K562 (cell line): ENCODE measurements around the gene SCARF2. TPM values are rescaled to one million over a fixed set of nuclear protein-coding genes. Genes with fewer than 3 reads are reported as not detected.
A peak's percentile ranks its signal among the peaks of the same experiment; 100 is the strongest.

Source experiments
- ATF1 ChIP-seq, 2 experiments: fragments of 450-650 bp in 1 of 2; IDR thresholded peaks; 2 replicates each; pipeline ENCODE4 v1.6.1; 2016; ENCODE audit warnings: missing compliant biosample characterization in 1 of 2, missing genetic modification characterization in 1 of 2
- CTCFL ChIP-seq: IDR thresholded peaks from 2 replicates; pipeline ENCODE4 v1.6.1; 2011; ENCODE audit warnings: borderline replicate concordance, low read depth, mild to moderate bottlenecking, moderate library complexity, low read length; ENCODE audit not compliant: insufficient read depth, poor library complexity, severe bottlenecking
- ELF1 ChIP-seq: fragments of 200-800 bp; sonication (Bioruptor generic); IDR thresholded peaks from 2 replicates; pipeline ENCODE4 v1.6.1; 2016; ENCODE audit warnings: missing genetic modification characterization, missing compliant biosample characterization
- FOXO4 ChIP-seq: fragments of 450-650 bp; formaldehyde crosslinking; IDR thresholded peaks from 2 replicates; pipeline ENCODE4 v1.4.0; 2020; ENCODE audit warnings: mild to moderate bottlenecking, moderate library complexity
- KLF1 ChIP-seq: fragments of 450-650 bp; IDR thresholded peaks from 2 replicates; pipeline ENCODE4 v1.6.1; 2016; ENCODE audit warnings: missing genetic modification characterization, missing compliant biosample characterization
- TAF15 ChIP-seq: fragments of 200-400 bp; formaldehyde crosslinking; IDR thresholded peaks from 2 replicates; pipeline ENCODE4 v1.6.1; 2017; ENCODE audit warnings: mild to moderate bottlenecking, low read depth, low read length, moderate library complexity
- ZBTB12 ChIP-seq: fragments of 250-450 bp; sonication (Bioruptor Pico); IDR thresholded peaks from 2 replicates; pipeline ENCODE4 v1.4.0; 2020
- ZBTB26 ChIP-seq: fragments of 450-650 bp; formaldehyde crosslinking; IDR thresholded peaks from 2 replicates; pipeline ENCODE4 v1.4.0; 2022; ENCODE audit warnings: missing genetic modification characterization
- ZNF253 ChIP-seq: fragments of 250-450 bp; sonication (Bioruptor Pico); conservative IDR thresholded peaks from 2 replicates; pipeline ENCODE4 v1.6.1; 2021; ENCODE audit warnings: mild to moderate bottlenecking
- ZNF407 ChIP-seq: fragments of 450-650 bp; IDR thresholded peaks from 2 replicates; pipeline ENCODE4 v1.6.1; 2016; ENCODE audit warnings: low read depth
- ZNF584 ChIP-seq: fragments of 200-800 bp; sonication (Bioruptor generic); IDR thresholded peaks from 2 replicates; pipeline ENCODE4 v1.6.1; 2016; ENCODE audit warnings: low read depth, mild to moderate bottlenecking, missing genetic modification characterization, missing compliant biosample characterization
- polyA plus RNA-seq, 8 experiments: library from polyadenylated mRNA; depleted of rRNA in 4 of 8; stranded (reverse) in 5 of 8; unstranded in 3 of 8; fragments of >200 nt; fragmentation: Nextera tagmentation in 2 of 8; fragmentation: Illumina TruSeq in 1 of 8; extraction: Ambion mirVana in 2 of 8; extraction: Trizol in 1 of 8; gene quantifications; 2 replicates each; pipeline versions ENCODE4 v1.2.1 to v1.2.3, GENCODE V29; 2011 to 2014; ENCODE audit warnings: inconsistent platforms in 1 of 8, missing spikeins in 1 of 8
- total RNA-seq, 7 experiments: library from RNA; depleted of rRNA in 6 of 7; stranded (reverse); fragments of >200 nt in 6 of 7; fragmentation: Illumina TruSeq in 2 of 7; extraction: Trizol in 2 of 7; gene quantifications; 2 replicates each; pipeline versions ENCODE4 v1.2.1 to v1.2.3, GENCODE V29; 2011 to 2021; ENCODE audit warnings: low replicate concordance in 1 of 7

SCARF2 gene
- total and polyA plus RNA-seq, 9 of the 15 experiments (the other 6 are each of a cell fraction or from before 2014, with no cell fraction given) = 0.06 to 0.32 (median 0.21) TPM; not detected in 5

- TF ChIP-seq ZNF407 (no peak), ZBTB12 (CRISPR knock-in tag) (no peak), FOXO4 (CRISPR knock-in tag) (0 out of 2 replicates have a peak, but pooled peaks have one; percentile 11), ATF1 (CRISPR knock-in tag; IDR thresholded peaks at IDR 0.05) (no peak), ATF1 (tag; IDR thresholded peaks at IDR 0.05) (peak; percentile 18; the same call in 1 of the 2 replicates), ELF1 (tag) (no peak), ZBTB26 (peak; percentile 90), ZNF253 (CRISPR knock-in tag) (no peak), TAF15 (no peak), CTCFL (no peak), ZNF584 (CRISPR knock-in tag) (no peak), KLF1 (no peak)
These were observed 25.0 kb downstream of the SCARF2 start (continued) for GRCh38 chr22:20412474-20413216.
